H1 (cell line): ENCODE measurements around the gene PRLH. TPM values are rescaled to one million over a fixed set of nuclear protein-coding genes. Genes with fewer than 3 reads are reported as not detected.

Source experiments
- CTCF ChIA-PET: fragments of 300-600 bp; sonication (Branson Sonifier 250); formaldehyde crosslinking; loops from one replicate; lab custom pipeline; 2021; ENCODE audit not compliant: partially characterized antibody; lab: Charles Lee
- POLR2A ChIA-PET: fragments of 300-600 bp; sonication (Branson Sonifier 250); formaldehyde crosslinking; loops from one replicate; lab custom pipeline; 2021; ENCODE audit warnings: inconsistent platforms; ENCODE audit not compliant: partially characterized antibody; lab: Charles Lee
- DNase-seq, 2 experiments: peaks; one replicate each; pipeline versions ENCODE4 v3.0.0 to v3.0.0-alpha.2; 2010 to 2022; ENCODE audit warnings: low spot score in 2 of 2, low read depth in 1 of 2, mixed read lengths in 1 of 2
- FAIRE-seq: peaks from 2 replicates; lab custom pipeline; 2011; peaks lifted over from hg19 to GRCh38; lab: Jason Lieb, UNC
- H2AFZ ChIP-seq: 2 replicates; pipeline ENCODE4 v1.8.1; 2012; ENCODE audit warnings: low read length, inconsistent platforms
- H2AK5ac ChIP-seq: 2 replicates; pipeline ENCODE4 v1.6.1; 2013; ENCODE audit warnings: low read depth, low read length
- H2BK120ac ChIP-seq: replicated peaks from 2 replicates; pipeline ENCODE3; 2013; ENCODE audit warnings: low read depth, low read length, inconsistent platforms
- H2BK12ac ChIP-seq: 2 replicates; pipeline ENCODE4 v1.6.1; 2013; ENCODE audit warnings: low read depth, low read length
- H2BK15ac ChIP-seq: 2 replicates; pipeline ENCODE4 v1.6.1; 2013; ENCODE audit warnings: low read length
- H2BK20ac ChIP-seq: 2 replicates; pipeline ENCODE4 v1.6.1; 2013; ENCODE audit warnings: low read length
- H2BK5ac ChIP-seq: 2 replicates; pipeline ENCODE4 v1.6.1; 2013; ENCODE audit warnings: low read depth, low read length
- H3K14ac ChIP-seq: 2 replicates; pipeline ENCODE4 v1.6.1; 2013; ENCODE audit warnings: inconsistent platforms; ENCODE audit not compliant: insufficient read length
- H3K18ac ChIP-seq: 2 replicates; pipeline ENCODE4 v1.6.1; 2013; ENCODE audit warnings: low read length; ENCODE audit errors: extremely low read depth
- H3K23ac ChIP-seq: 2 replicates; pipeline ENCODE4 v1.6.1; 2013; ENCODE audit warnings: inconsistent platforms; ENCODE audit not compliant: insufficient read length
- H3K23me2 ChIP-seq: 2 replicates; pipeline ENCODE4 v1.6.1; 2013; ENCODE audit warnings: low read depth, low read length
- H3K27ac ChIP-seq: 2 replicates; pipeline ENCODE4 v1.6.1; 2011; ENCODE audit warnings: low read depth, low read length, inconsistent platforms
- H3K27me3 ChIP-seq, 4 experiments: replicated peaks in 1 of 4; 1 replicate in 1 of 4; 2 replicates in 3 of 4; pipeline versions ENCODE4 v1.6.1 to v1.8.1; 2011 to 2013; ENCODE audit warnings: low read length in 3 of 4, mild to moderate bottlenecking in 3 of 4, inconsistent platforms in 2 of 4, mixed read lengths in 2 of 4, moderate library complexity in 1 of 4; ENCODE audit not compliant: control insufficient read depth in 3 of 4, insufficient read depth in 3 of 4; ENCODE audit errors: extremely low read depth in 1 of 4
- H3K36me3 ChIP-seq, 4 experiments: 2 replicates each; pipeline versions ENCODE4 v1.6.1 to v1.8.1; 2011 to 2013; ENCODE audit warnings: mild to moderate bottlenecking in 4 of 4, low read length in 3 of 4, moderate library complexity in 2 of 4, control low read depth in 1 of 4, inconsistent platforms in 1 of 4; ENCODE audit not compliant: insufficient read depth in 4 of 4, control insufficient read depth in 2 of 4
- H3K4ac ChIP-seq: replicated peaks from 2 replicates; pipeline ENCODE3; 2013; ENCODE audit warnings: low read length, low read depth, mixed read lengths, inconsistent platforms; ENCODE audit not compliant: insufficient read length
- H3K4me1 ChIP-seq, 4 experiments: replicated peaks in 1 of 4; 1 replicate in 1 of 4; 2 replicates in 3 of 4; pipeline versions ENCODE4 v1.6.1 to v1.8.1; 2011 to 2013; ENCODE audit warnings: low read length in 3 of 4, inconsistent platforms in 2 of 4, mixed read lengths in 1 of 4; ENCODE audit not compliant: insufficient read depth in 4 of 4, control insufficient read depth in 3 of 4
- H3K4me2 ChIP-seq, 2 experiments: 2 replicates each; pipeline versions ENCODE4 v1.6.1 to v1.8.1; 2011 to 2013; ENCODE audit warnings: low read depth in 2 of 2, low read length in 2 of 2, control low read depth in 1 of 2, inconsistent platforms in 1 of 2, mild to moderate bottlenecking in 1 of 2; ENCODE audit not compliant: insufficient read depth in 1 of 2
- H3K4me3 ChIP-seq, 4 experiments: fragments of 200-600, 300-600 bp in 1 of 4; sonication (generic), shearing (Covaris generic), sonication (Bioruptor Twin) in 1 of 4; 2 replicates each; pipeline versions ENCODE4 v1.5.1 to v1.8.1; 2011 to 2016; ENCODE audit warnings: low read length in 4 of 4, low read depth in 3 of 4, control low read depth in 2 of 4, inconsistent platforms in 2 of 4, mild to moderate bottlenecking in 2 of 4, mixed read lengths in 1 of 4, moderate library complexity in 1 of 4; ENCODE audit not compliant: insufficient read depth in 2 of 4; ENCODE audit errors: extremely low read depth in 1 of 4
- H3K56ac ChIP-seq: replicated peaks from 2 replicates; pipeline ENCODE3; 2013; ENCODE audit warnings: low read depth, mild to moderate bottlenecking, mixed read lengths, low read length, inconsistent platforms; ENCODE audit not compliant: insufficient read length
- H3K79me1 ChIP-seq: 2 replicates; pipeline ENCODE4 v1.6.1; 2013; ENCODE audit warnings: low read depth, low read length, control low read depth
- H3K79me2 ChIP-seq, 2 experiments: 2 replicates each; pipeline versions ENCODE4 v1.6.1 to v1.8.1; 2012 to 2013; ENCODE audit warnings: low read length in 2 of 2, mild to moderate bottlenecking in 2 of 2, inconsistent platforms in 1 of 2; ENCODE audit not compliant: insufficient read depth in 2 of 2, control insufficient read depth in 1 of 2
- H3K9ac ChIP-seq, 4 experiments: replicated peaks in 1 of 4; 1 replicate in 1 of 4; 2 replicates in 3 of 4; pipeline versions ENCODE4 v1.6.1 to v1.8.1; 2011 to 2013; ENCODE audit warnings: low read depth in 3 of 4, low read length in 3 of 4, control low read depth in 2 of 4, mild to moderate bottlenecking in 2 of 4, moderate library complexity in 2 of 4, inconsistent platforms in 1 of 4; ENCODE audit errors: extremely low read depth in 1 of 4
- H3K9me3 ChIP-seq, 2 experiments: 2 replicates each; pipeline versions ENCODE4 v1.6.1 to v1.8.1; 2012 to 2013; ENCODE audit warnings: mild to moderate bottlenecking in 2 of 2, moderate library complexity in 2 of 2, control low read depth in 1 of 2, inconsistent platforms in 1 of 2, low read depth in 1 of 2, low read length in 1 of 2, mixed read lengths in 1 of 2; ENCODE audit not compliant: insufficient read depth in 2 of 2
- H4K20me1 ChIP-seq, 2 experiments: replicated peaks in 1 of 2; 2 replicates each; pipeline versions ENCODE3 to v1.8.1; 2011 to 2013; ENCODE audit warnings: inconsistent platforms in 2 of 2, low read length in 2 of 2, mild to moderate bottlenecking in 1 of 2; ENCODE audit not compliant: insufficient read depth in 2 of 2, control insufficient read depth in 1 of 2
- H4K5ac ChIP-seq: 2 replicates; pipeline ENCODE4 v1.6.1; 2013; ENCODE audit warnings: low read length, low read depth, mixed read lengths, inconsistent platforms; ENCODE audit not compliant: insufficient read length
- H4K8ac ChIP-seq: 2 replicates; pipeline ENCODE4 v1.8.0; 2013; ENCODE audit warnings: mild to moderate bottlenecking, moderate library complexity, low read length, inconsistent platforms; ENCODE audit not compliant: insufficient read depth; ENCODE audit errors: extremely low read depth
- H4K91ac ChIP-seq: replicated peaks from 2 replicates; pipeline ENCODE3; 2013; ENCODE audit warnings: low read length, mixed read lengths, inconsistent platforms; ENCODE audit not compliant: insufficient read length
- CHD1 ChIP-seq: IDR thresholded peaks from 2 replicates; pipeline ENCODE4 v1.6.1; 2012; ENCODE audit warnings: low read depth, low read length, improper control_type of control experiment
- CHD2 ChIP-seq: IDR thresholded peaks from 2 replicates; pipeline ENCODE4 v1.6.1; 2012; ENCODE audit warnings: low read length, improper control_type of control experiment
- CTBP2 ChIP-seq: IDR thresholded peaks from 2 replicates; pipeline ENCODE4 v1.7.0; 2011; ENCODE audit warnings: borderline replicate concordance, mild to moderate bottlenecking, moderate library complexity, mixed read lengths, low read length; ENCODE audit not compliant: insufficient read depth, insufficient read length
- GABPA ChIP-seq: IDR thresholded peaks from 2 replicates; pipeline ENCODE4 v1.6.1; 2011; ENCODE audit warnings: mild to moderate bottlenecking, low read length, moderate library complexity, borderline replicate concordance; ENCODE audit not compliant: insufficient read depth
- POLR2A ChIP-seq, 2 experiments: IDR thresholded peaks; 1 replicate in 1 of 2; 2 replicates in 1 of 2; pipeline ENCODE4 v1.6.1; 2011; ENCODE audit warnings: low read depth in 2 of 2, low read length in 2 of 2, mild to moderate bottlenecking in 2 of 2; ENCODE audit errors: control extremely low read depth in 1 of 2
- POU5F1 ChIP-seq: IDR thresholded peaks from 2 replicates; pipeline ENCODE4 v1.6.1; 2011; ENCODE audit warnings: low read depth, mild to moderate bottlenecking, low read length, moderate library complexity
- SIN3A ChIP-seq, 2 experiments: IDR thresholded peaks in 1 of 2; conservative IDR thresholded peaks in 1 of 2; 2 replicates each; pipeline ENCODE4 v1.6.1; 2011 to 2012; ENCODE audit warnings: low read length in 2 of 2, improper control_type of control experiment in 1 of 2, low read depth in 1 of 2, mild to moderate bottlenecking in 1 of 2
- SP4 ChIP-seq: IDR thresholded peaks from 2 replicates; pipeline ENCODE4 v1.6.1; 2012; ENCODE audit warnings: low read length, inconsistent platforms
- SRF ChIP-seq: IDR thresholded peaks from 2 replicates; pipeline ENCODE4 v1.6.1; 2011; ENCODE audit warnings: mild to moderate bottlenecking, low read depth, low read length, moderate library complexity
- TBP ChIP-seq: IDR thresholded peaks from 2 replicates; pipeline ENCODE4 v1.6.1; 2011; ENCODE audit warnings: low read depth, low read length, improper control_type of control experiment
- YY1 ChIP-seq: IDR thresholded peaks from 2 replicates; pipeline ENCODE4 v1.6.1; 2011; ENCODE audit warnings: low read depth, mild to moderate bottlenecking, low read length
- ZNF274 ChIP-seq: IDR thresholded peaks from 2 replicates; pipeline ENCODE4 v1.7.0; 2012; ENCODE audit warnings: low read length, borderline replicate concordance; ENCODE audit errors: extremely low read depth
- WGBS, 2 experiments: shearing (Covaris generic) in 1 of 2; methylation state at CpG; one replicate each; pipeline versions ENCODE4 v1.1.6 to v1.1.7; 2013 to 2015; ENCODE audit warnings: low lambda C conversion rate in 2 of 2, mixed read lengths in 2 of 2, inconsistent platforms in 1 of 2, low coverage in 1 of 2, missing lambda C conversion rate in 1 of 2; ENCODE audit not compliant: insufficient replicate concordance in 2 of 2, insufficient coverage in 1 of 2, insufficient read length in 1 of 2; ENCODE audit errors: extremely low coverage in 1 of 2, missing lambda C conversion rate in 1 of 2; 5-methylcytosine and 5-hydroxymethylcytosine counted together
- polyA plus RNA-seq, 7 experiments: library from polyadenylated mRNA; depleted of rRNA in 3 of 7; stranded (reverse) in 5 of 7; unstranded in 2 of 7; fragments of >200 nt in 5 of 7; fragments of 200-250 nt in 2 of 7; gene quantifications; 1 replicate in 5 of 7; 2 replicates in 1 of 7; 4 replicates in 1 of 7; pipeline versions ENCODE4 v1.2.1 to v1.2.3, GENCODE V29; 2011 to 2013; ENCODE audit warnings: missing spikeins in 2 of 7, mixed read lengths in 2 of 7
- total RNA-seq: library from RNA; stranded (reverse); fragmentation: NEBNext Ultra II Directional; extraction: Animal tissue kit (Norgen Biotek cat#: 25700); gene quantifications from 2 replicates; pipeline ENCODE4 v1.2.1, GENCODE V29; 2021
- TF ChIP-seq, protein P1 (sequence below): IDR thresholded peaks from 2 replicates; pipeline ENCODE4 v1.6.1; 2011; ENCODE audit warnings: low read length, improper control_type of control experiment

Gene PRLH
- total and polyA plus RNA-seq, 2 of the 8 experiments (the other 6 are each of a cell fraction or from before 2014, with no cell fraction given): not detected

DNA sequence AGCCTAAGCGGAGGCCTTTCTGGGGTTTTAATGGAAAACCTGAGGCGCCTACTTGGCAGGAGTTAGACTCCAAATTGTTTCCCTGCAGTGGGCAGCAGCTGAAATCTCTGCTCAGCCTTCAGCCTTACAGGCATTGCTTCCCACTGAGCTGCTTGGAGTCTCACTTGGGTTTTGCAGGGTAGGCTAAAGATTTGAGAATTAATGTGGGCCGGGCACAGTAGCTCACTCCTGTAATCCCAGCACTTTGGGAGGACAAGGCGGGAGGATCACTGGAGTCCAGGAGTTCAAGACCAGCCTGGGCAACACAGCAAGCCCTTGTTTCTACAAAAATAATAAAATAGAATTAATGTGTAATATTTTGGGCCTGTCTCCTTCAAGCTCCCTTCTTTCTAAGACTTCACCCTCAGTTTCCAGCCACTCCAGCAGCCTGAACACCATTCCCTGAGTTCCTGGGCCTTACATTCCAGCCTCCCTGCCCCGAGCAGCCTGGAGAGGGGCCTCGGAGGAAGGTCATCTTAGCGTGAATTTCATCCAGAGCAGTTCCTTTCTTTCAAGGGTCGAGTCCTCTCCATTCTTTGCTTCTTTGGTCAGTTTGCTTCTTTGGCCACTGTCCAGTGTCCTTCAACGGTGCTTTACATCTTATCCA lies 33.2 kb downstream of the PRLH start:
- H3K4me2 ChIP-seq: no peak overlapping the region
- TF ChIP-seq CHD2 (no peak), SRF (no peak), YY1 (no peak), POU5F1 (no peak), SP4 (no peak), SIN3A (conservative IDR thresholded peaks at IDR 0.05 in 1 of 2, IDR thresholded peaks at IDR 0.05 in 1 of 2; ENCODE audit: low read depth in 1 of 2, low read length in 2 of 2) (no peak), GABPA (no peak), TBP (no peak), ZNF274 (no peak), CTBP2 (no peak), POLR2A (IDR thresholded peaks at IDR 0.05; ENCODE audit: control extremely low read depth in 1 of 2, low read depth in 2 of 2, low read length in 2 of 2) (no peak), CHD1 (no peak)
- TF ChIP-seq, protein P1, sequence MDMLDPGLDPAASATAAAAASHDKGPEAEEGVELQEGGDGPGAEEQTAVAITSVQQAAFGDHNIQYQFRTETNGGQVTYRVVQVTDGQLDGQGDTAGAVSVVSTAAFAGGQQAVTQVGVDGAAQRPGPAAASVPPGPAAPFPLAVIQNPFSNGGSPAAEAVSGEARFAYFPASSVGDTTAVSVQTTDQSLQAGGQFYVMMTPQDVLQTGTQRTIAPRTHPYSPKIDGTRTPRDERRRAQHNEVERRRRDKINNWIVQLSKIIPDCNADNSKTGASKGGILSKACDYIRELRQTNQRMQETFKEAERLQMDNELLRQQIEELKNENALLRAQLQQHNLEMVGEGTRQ: no peak

More for the DNA sequence above, 33.2 kb downstream of the PRLH start:
- no peak overlapping the region for H3K9ac ChIP-seq
- H4K20me1 ChIP-seq: no peaks in the 10 kb centered on the region
- no peak overlapping the region for H2AFZ ChIP-seq
- H3K9me3 ChIP-seq: no peaks in the 10 kb centered on the region
- H3K18ac ChIP-seq: 0 out of 2 replicates have a peak overlapping the region, but pooled peaks have one; percentile 7
- no peaks in the 10 kb centered on the region for H3K23me2 ChIP-seq
- no peak overlapping the region for H3K23ac ChIP-seq
- H2BK5ac ChIP-seq: no peak overlapping the region
- H4K91ac ChIP-seq: peak overlapping the region; percentile 11
- no peak overlapping the region; the same call in 1 of the 2 replicates for H2AK5ac ChIP-seq
- no peak overlapping the region for H3K27ac ChIP-seq
- H3K79me1 ChIP-seq: no peaks in the 10 kb centered on the region
- FAIRE-seq (no peak), DNase-seq (no peak)
- H4K5ac ChIP-seq: no peak overlapping the region
- H3K79me2 ChIP-seq: no peaks in the 10 kb centered on the region
- H2BK12ac ChIP-seq: no peak overlapping the region
- H3K27me3 ChIP-seq: no peaks in the 10 kb centered on the region
- CTCF ChIA-PET: interaction anchor here (0.9 to 8.8 kb wide), 5 partner anchors 13 to 81 kb away, joined by 3 to 63 read pairs (median 3); no protein-coding TSS in a partner anchor
- peaks cover 5 to 30% (median 15%) of the 10 kb centered on the region in 4 experiments for H3K4me1 ChIP-seq
- POLR2A ChIA-PET: interaction anchor here (0.7 to 7.5 kb wide), 6 partner anchors 9 to 65 kb away, joined by 3 to 51 read pairs (median 6); partner anchors contain the start of genes LRRFIP1 and RAB17
- no peak overlapping the region for H3K4ac ChIP-seq
- no peak overlapping the region for H2BK15ac ChIP-seq
- H3K14ac ChIP-seq: no peak overlapping the region
- no peak overlapping the region for H4K8ac ChIP-seq
- H2BK20ac ChIP-seq: no peak overlapping the region
- no peak overlapping the region for H3K56ac ChIP-seq
- H3K36me3 ChIP-seq: no peaks in the 10 kb centered on the region
- 92% methylated on average over 9 of the region's 9 CpGs; no CpG with 5 or more reads in 1 of the 2 experiments for WGBS, 2 experiments
- H2BK120ac ChIP-seq: peak overlapping the region; percentile 13
- no peak overlapping the region for H3K4me3 ChIP-seq
